ENCODE data around the gene TTC23L. TPM values are rescaled to one million over a fixed set of nuclear protein-coding genes. Genes with fewer than 3 reads are reported as not detected.

Gene TTC23L
- total RNA-seq, 3 donors from 2014 or later: 1.3 to 2.0 TPM; not detected in 1

- Histone ChIP-seq H3K9me3 (no peaks in the 10 kb centered on the region), H3K27ac (no peak overlapping the region), H3K36me3 (no peaks in the 10 kb centered on the region), H3K27me3 (no peaks in the 10 kb centered on the region), H3K4me3 (no peak overlapping the region), H3K4me1 (no peaks in the 10 kb centered on the region)
- TF ChIP-seq POLR2AphosphoS5 (IDR thresholded peaks at IDR 0.05) (no peak), POLR2A (IDR thresholded peaks at IDR 0.05) (no peak)
- no peak for DNase-seq (ENCODE audit: low spot score in 2 of 2)
- intact Hi-C loops (cut with DNase I; ENCODE audit: low total_unique reads): no loop called here
Measured at GRCh38 chr5:34833090-34833489, 5.9 kb upstream of the TTC23L start.

GRCh38 chr5:34833976-34834793, 4.8 kb upstream of the TTC23L start:
- intact Hi-C loops (cut with DNase I; ENCODE audit: low total_unique reads): no loop called here
- peak overlapping the region in 1 of 2 donors; percentile 60 for H3K27ac ChIP-seq
- no peaks in the 10 kb centered on the region for H3K4me1 ChIP-seq

GRCh38 chr5:34834794-34835089, 4.2 kb upstream of the TTC23L start:
- intact Hi-C loops (cut with DNase I; ENCODE audit: low total_unique reads): no loop called here
- no peaks in the 10 kb centered on the region for H3K4me1 ChIP-seq
- peak overlapping the region in 1 of 2 donors; percentile 60 for H3K27ac ChIP-seq
- TF ChIP-seq POLR2A (IDR thresholded peaks at IDR 0.05): no peak
- no peak for TF ChIP-seq POLR2AphosphoS5 (IDR thresholded peaks at IDR 0.05)
- TF ChIP-seq CTCF (IDR thresholded peaks at IDR 0.05): no peak
- no peak overlapping the region for H3K4me3 ChIP-seq
- DNase-seq (ENCODE audit: low spot score in 2 of 2): no peak
- no peaks in the 10 kb centered on the region for H3K27me3 ChIP-seq
- H3K36me3 ChIP-seq: no peaks in the 10 kb centered on the region
- no peaks in the 10 kb centered on the region for H3K9me3 ChIP-seq

More at GRCh38 chr5:34833976-34834793, 4.8 kb upstream of the TTC23L start:
- no peak for DNase-seq (ENCODE audit: low spot score in 2 of 2)
- H3K36me3 ChIP-seq: no peaks in the 10 kb centered on the region
- TF ChIP-seq POLR2A (IDR thresholded peaks at IDR 0.05) (no peak), POLR2AphosphoS5 (IDR thresholded peaks at IDR 0.05) (peak in 2 of 3 donors; percentile 51 to 63)
- H3K4me3 ChIP-seq: no peak overlapping the region
- H3K9me3 ChIP-seq: no peaks in the 10 kb centered on the region
- no peaks in the 10 kb centered on the region for H3K27me3 ChIP-seq

GRCh38 chr5:34835664-34836063, 3.3 kb upstream of the TTC23L start:
- no peaks in the 10 kb centered on the region for H3K4me1 ChIP-seq
- intact Hi-C loops (cut with DNase I; ENCODE audit: low total_unique reads): no loop called here

GRCh38 chr5:34841816-34842215, 2.9 kb downstream of the TTC23L start:
- intact Hi-C loops (cut with DNase I; ENCODE audit: low total_unique reads): no loop called here
- no peaks in the 10 kb centered on the region for H3K27me3 ChIP-seq
- no peak overlapping the region for H3K4me3 ChIP-seq
- TF ChIP-seq POLR2A (IDR thresholded peaks at IDR 0.05): no peak
- TF ChIP-seq CTCF (IDR thresholded peaks at IDR 0.05): no peak
- TF ChIP-seq POLR2AphosphoS5 (IDR thresholded peaks at IDR 0.05): no peak
- no peaks in the 10 kb centered on the region for H3K4me1 ChIP-seq
- H3K9me3 ChIP-seq: no peaks in the 10 kb centered on the region
- H3K36me3 ChIP-seq: no peaks in the 10 kb centered on the region
- DNase-seq (ENCODE audit: low spot score in 2 of 2): no peak
- H3K27ac ChIP-seq: no peak overlapping the region

More at GRCh38 chr5:34835664-34836063, 3.3 kb upstream of the TTC23L start:
- Histone ChIP-seq H3K27ac (no peak overlapping the region), H3K9me3 (no peaks in the 10 kb centered on the region), H3K36me3 (no peaks in the 10 kb centered on the region), H3K27me3 (no peaks in the 10 kb centered on the region), H3K4me3 (no peak overlapping the region)
- TF ChIP-seq POLR2AphosphoS5 (IDR thresholded peaks at IDR 0.05) (no peak), CTCF (IDR thresholded peaks at IDR 0.05) (no peak), POLR2A (IDR thresholded peaks at IDR 0.05) (no peak)
- no peak for DNase-seq (ENCODE audit: low spot score in 2 of 2)

GRCh38 chr5:34842554-34842953, 3.6 kb downstream of the TTC23L start:
- peak in 1 of 2 donors; percentile 52 for DNase-seq (ENCODE audit: low spot score in 2 of 2)

More at GRCh38 chr5:34842554-34842953, 3.6 kb downstream of the TTC23L start:
- H3K36me3 ChIP-seq: no peaks in the 10 kb centered on the region
- intact Hi-C loops (cut with DNase I; ENCODE audit: low total_unique reads): no loop called here
- no peak overlapping the region for H3K27ac ChIP-seq
- H3K4me1 ChIP-seq: no peaks in the 10 kb centered on the region
- no peaks in the 10 kb centered on the region for H3K9me3 ChIP-seq
- H3K27me3 ChIP-seq: no peaks in the 10 kb centered on the region
- H3K4me3 ChIP-seq: no peak overlapping the region
- TF ChIP-seq POLR2A (IDR thresholded peaks at IDR 0.05): no peak
- TF ChIP-seq CTCF (IDR thresholded peaks at IDR 0.05): no peak
- TF ChIP-seq POLR2AphosphoS5 (IDR thresholded peaks at IDR 0.05): no peak
